IMR-90 (cell line): ENCODE results near the gene ETS1.

Experiments used
- CEBPB ChIP-seq: IDR thresholded peaks from 2 replicates; pipeline ENCODE4 v1.6.1; 2012; ENCODE audit warnings: low read depth, low read length, improper control_type of control experiment
- CHD1 ChIP-seq: IDR thresholded peaks from 2 replicates; pipeline ENCODE4 v1.6.1; 2012; ENCODE audit warnings: low read depth, low read length, improper control_type of control experiment
- FOS ChIP-seq: fragments of 150-350 bp; IDR thresholded peaks from 2 replicates; pipeline ENCODE4 v1.6.1; 2016; ENCODE audit warnings: low read depth, low read length
- MAFK ChIP-seq: IDR thresholded peaks from 2 replicates; pipeline ENCODE4 v1.6.1; 2012; ENCODE audit warnings: low read depth, low read length, improper control_type of control experiment
- MAZ ChIP-seq: IDR thresholded peaks from 2 replicates; pipeline ENCODE4 v1.6.1; 2012; ENCODE audit warnings: low read depth, mild to moderate bottlenecking, low read length, improper control_type of control experiment, moderate library complexity, borderline replicate concordance
- MXI1 ChIP-seq: IDR thresholded peaks from 2 replicates; pipeline ENCODE4 v1.6.1; 2012; ENCODE audit warnings: low read depth, mild to moderate bottlenecking, low read length, moderate library complexity, borderline replicate concordance
- POLR2A ChIP-seq: IDR thresholded peaks from 2 replicates; pipeline ENCODE4 v1.6.1; 2012; ENCODE audit warnings: mild to moderate bottlenecking, low read depth, low read length
- RAD21 ChIP-seq: IDR thresholded peaks from 2 replicates; pipeline ENCODE4 v1.6.1; 2012; ENCODE audit warnings: low read length, improper control_type of control experiment
- RFX5 ChIP-seq: IDR thresholded peaks from 2 replicates; pipeline ENCODE4 v1.8.0; 2012; ENCODE audit warnings: low read depth, mild to moderate bottlenecking, low read length, moderate library complexity
- SMC3 ChIP-seq: fragments of 150-350 bp; IDR thresholded peaks from 2 replicates; pipeline ENCODE4 v1.6.1; 2016; ENCODE audit warnings: low read depth, mild to moderate bottlenecking, antibody characterized with exemption, low read length, moderate library complexity
- TF ChIP-seq, protein P1 (sequence below): conservative IDR thresholded peaks from 2 replicates; pipeline ENCODE4 v1.5.1; 2012; ENCODE audit warnings: mild to moderate bottlenecking, low read depth, low read length, improper control_type of control experiment
- TF ChIP-seq, protein P2 (sequence below): fragments of 150-350 bp; IDR thresholded peaks from 2 replicates; pipeline ENCODE4 v1.6.1; 2017; ENCODE audit warnings: mild to moderate bottlenecking, antibody characterized with exemption, low read length, low read depth

DNA sequence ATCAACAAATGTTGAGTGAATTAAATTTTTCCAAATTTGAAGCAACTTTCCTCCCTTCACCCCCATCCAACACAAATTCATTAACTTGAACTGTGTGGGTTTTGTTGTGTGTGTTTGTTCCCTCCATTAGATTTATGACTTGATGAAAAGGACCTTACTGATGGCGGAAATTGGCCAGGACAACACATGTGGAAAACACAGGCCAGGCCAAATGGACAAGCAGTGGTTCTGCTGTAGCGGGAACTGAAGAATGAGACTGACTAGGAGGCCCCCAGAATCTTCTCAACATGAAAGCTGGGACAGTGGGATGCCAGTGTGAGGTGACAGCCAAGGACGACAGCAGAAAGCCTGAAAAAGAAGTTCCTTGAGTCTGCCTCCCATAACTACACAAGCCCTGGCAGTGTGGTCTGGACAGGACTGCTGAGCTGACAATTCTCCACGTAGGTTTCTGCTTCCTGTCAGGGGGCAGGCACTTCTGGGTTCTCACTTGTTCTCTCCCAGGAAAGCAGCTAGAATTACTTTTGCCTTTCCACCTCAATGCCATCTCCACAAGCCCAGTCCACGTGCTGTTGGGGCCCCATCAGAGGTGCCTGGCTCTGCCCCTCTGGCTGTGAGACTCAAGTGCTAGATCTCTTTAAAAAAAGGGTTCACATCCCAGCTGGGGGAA lies 94.3 kb downstream of the ETS1 start:
- TF ChIP-seq POLR2A (no peak), FOS (no peak), CEBPB (no peak), SMC3 (no peak), CHD1 (no peak), RAD21 (no peak), MAFK (peak; percentile 71), RFX5 (no peak), MAZ (no peak), MXI1 (no peak)
- TF ChIP-seq, protein P1, sequence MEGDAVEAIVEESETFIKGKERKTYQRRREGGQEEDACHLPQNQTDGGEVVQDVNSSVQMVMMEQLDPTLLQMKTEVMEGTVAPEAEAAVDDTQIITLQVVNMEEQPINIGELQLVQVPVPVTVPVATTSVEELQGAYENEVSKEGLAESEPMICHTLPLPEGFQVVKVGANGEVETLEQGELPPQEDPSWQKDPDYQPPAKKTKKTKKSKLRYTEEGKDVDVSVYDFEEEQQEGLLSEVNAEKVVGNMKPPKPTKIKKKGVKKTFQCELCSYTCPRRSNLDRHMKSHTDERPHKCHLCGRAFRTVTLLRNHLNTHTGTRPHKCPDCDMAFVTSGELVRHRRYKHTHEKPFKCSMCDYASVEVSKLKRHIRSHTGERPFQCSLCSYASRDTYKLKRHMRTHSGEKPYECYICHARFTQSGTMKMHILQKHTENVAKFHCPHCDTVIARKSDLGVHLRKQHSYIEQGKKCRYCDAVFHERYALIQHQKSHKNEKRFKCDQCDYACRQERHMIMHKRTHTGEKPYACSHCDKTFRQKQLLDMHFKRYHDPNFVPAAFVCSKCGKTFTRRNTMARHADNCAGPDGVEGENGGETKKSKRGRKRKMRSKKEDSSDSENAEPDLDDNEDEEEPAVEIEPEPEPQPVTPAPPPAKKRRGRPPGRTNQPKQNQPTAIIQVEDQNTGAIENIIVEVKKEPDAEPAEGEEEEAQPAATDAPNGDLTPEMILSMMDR: no peak
- TF ChIP-seq, protein P2, sequence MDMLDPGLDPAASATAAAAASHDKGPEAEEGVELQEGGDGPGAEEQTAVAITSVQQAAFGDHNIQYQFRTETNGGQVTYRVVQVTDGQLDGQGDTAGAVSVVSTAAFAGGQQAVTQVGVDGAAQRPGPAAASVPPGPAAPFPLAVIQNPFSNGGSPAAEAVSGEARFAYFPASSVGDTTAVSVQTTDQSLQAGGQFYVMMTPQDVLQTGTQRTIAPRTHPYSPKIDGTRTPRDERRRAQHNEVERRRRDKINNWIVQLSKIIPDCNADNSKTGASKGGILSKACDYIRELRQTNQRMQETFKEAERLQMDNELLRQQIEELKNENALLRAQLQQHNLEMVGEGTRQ: no peak
